IPS-18c (cell line): ENCODE results near the gene FOXK2.

Source experiments
- H3K4me3 ChIP-seq: 2 replicates; pipeline ENCODE4 v1.7.0; 2013; ENCODE audit warnings: low read depth, mild to moderate bottlenecking, low read length, moderate library complexity; ENCODE audit not compliant: insufficient read depth
- H3K9me3 ChIP-seq: one replicate; pipeline ENCODE4 v1.6.1; 2013; ENCODE audit warnings: mild to moderate bottlenecking, low read length, moderate library complexity; ENCODE audit not compliant: control insufficient read depth, insufficient read depth

The FOXK2 gene

GRCh38 chr17:82631544-82631943 lies 112.0 kb downstream of the FOXK2 start:
- Histone ChIP-seq H3K4me3 (no peak overlapping the region), H3K9me3 (no peaks in the 10 kb centered on the region)

- H3K9me3 ChIP-seq, result no peaks in the 10 kb centered on the region
These were observed 112.9 kb downstream of the FOXK2 start for GRCh38 chr17:82632451-82632850.

GRCh38 chr17:82633343-82633742 lies 113.8 kb downstream of the FOXK2 start:
- no peak overlapping the region for H3K4me3 ChIP-seq
- H3K9me3 ChIP-seq, result no peaks in the 10 kb centered on the region

More at GRCh38 chr17:82632451-82632850, 112.9 kb downstream of the FOXK2 start:
- H3K4me3 ChIP-seq, result no peak overlapping the region

GRCh38 chr17:82636626-82637598 lies 117.4 kb downstream of the FOXK2 start:
- Histone ChIP-seq H3K4me3 (no peak overlapping the region), H3K9me3 (no peaks in the 10 kb centered on the region)

- Histone ChIP-seq H3K9me3 (no peaks in the 10 kb centered on the region), H3K4me3 (no peak overlapping the region)
These were observed 118.7 kb downstream of the FOXK2 start for GRCh38 chr17:82638183-82638773.

- Histone ChIP-seq H3K4me3 (no peak overlapping the region), H3K9me3 (no peaks in the 10 kb centered on the region)
These were observed 120.1 kb downstream of the FOXK2 start for GRCh38 chr17:82639628-82640027.

- Histone ChIP-seq H3K9me3 (no peaks in the 10 kb centered on the region), H3K4me3 (no peak overlapping the region)
These were observed 120.5 kb downstream of the FOXK2 start for GRCh38 chr17:82640036-82640435.

- no peak overlapping the region for H3K4me3 ChIP-seq
These were observed 122.5 kb downstream of the FOXK2 start for GRCh38 chr17:82642022-82642421.

GRCh38 chr17:82644148-82644547 lies 124.6 kb downstream of the FOXK2 start:
- H3K4me3 ChIP-seq, result no peak overlapping the region
- H3K9me3 ChIP-seq, result no peaks in the 10 kb centered on the region

More at GRCh38 chr17:82642022-82642421, 122.5 kb downstream of the FOXK2 start:
- H3K9me3 ChIP-seq, result no peaks in the 10 kb centered on the region

- no peak overlapping the region for H3K4me3 ChIP-seq
- H3K9me3 ChIP-seq, result no peaks in the 10 kb centered on the region
These were observed 126.0 kb downstream of the FOXK2 start for GRCh38 chr17:82645516-82645915.

GRCh38 chr17:82647593-82648164 lies 128.1 kb downstream of the FOXK2 start:
- H3K9me3 ChIP-seq, result no peaks in the 10 kb centered on the region
- peak overlapping the region; percentile 90 for H3K4me3 ChIP-seq

GRCh38 chr17:82648165-82648668 lies 128.7 kb downstream of the FOXK2 start, which contains the start of gene WDR45B:
Gene WDR45B, minus strand, starts transcription at chr17:82648444. Its CDS starts 104 bp downstream, at chr17:82648340.
- Histone ChIP-seq H3K4me3 (peak within 1 kb of the TSS; percentile 90), H3K9me3 (no peaks in the 10 kb centered on the region)

- Histone ChIP-seq H3K4me3 (peak overlapping the region; percentile 5), H3K9me3 (no peaks in the 10 kb centered on the region)
These were observed 129.3 kb downstream of the FOXK2 start for GRCh38 chr17:82648742-82649331.

GRCh38 chr17:82649501-82650261 lies 130.1 kb downstream of the FOXK2 start:
- Histone ChIP-seq H3K9me3 (no peaks in the 10 kb centered on the region), H3K4me3 (no peak overlapping the region)

- no peak overlapping the region for H3K4me3 ChIP-seq
- H3K9me3 ChIP-seq, result no peaks in the 10 kb centered on the region
These were observed 131.2 kb downstream of the FOXK2 start for GRCh38 chr17:82650723-82651122.

- Histone ChIP-seq H3K9me3 (no peaks in the 10 kb centered on the region), H3K4me3 (no peak overlapping the region)
These were observed 134.4 kb downstream of the FOXK2 start for GRCh38 chr17:82653651-82654528.
